Fibroblast of pulmonary artery (primary cell): ENCODE results near the gene MAGI2.

ENCODE experiments used
- DNase-seq: peaks from one replicate; pipeline ENCODE4 v3.0.0-alpha.2; 2010; ENCODE audit warnings: low read depth
- H3K4me3 ChIP-seq: replicated peaks from 2 replicates; pipeline ENCODE4 v1.5.1; 2011; ENCODE audit warnings: low read depth, mild to moderate bottlenecking, control low read depth, low read length, moderate library complexity
- CTCF ChIP-seq: IDR thresholded peaks from 2 replicates; pipeline ENCODE4 v1.5.1; 2011; ENCODE audit warnings: mild to moderate bottlenecking, control low read depth, low read length, inconsistent platforms; ENCODE audit errors: missing control alignments

MAGI2 gene

GRCh38 chr7:78489476-78490240 is 963.8 kb downstream of the MAGI2 start:
- no peak for TF ChIP-seq CTCF
- DNase-seq, result no peak
- H3K4me3 ChIP-seq, result no peak overlapping the region

- DNase-seq, result no peak
- no peak overlapping the region for H3K4me3 ChIP-seq
- TF ChIP-seq CTCF, result no peak
These were observed 966.0 kb downstream of the MAGI2 start for GRCh38 chr7:78487464-78487863.

GRCh38 chr7:78479348-78479747 is 974.1 kb downstream of the MAGI2 start:
- DNase-seq, result no peak
- H3K4me3 ChIP-seq, result no peak overlapping the region
- no peak for TF ChIP-seq CTCF

- no peak overlapping the region for H3K4me3 ChIP-seq
- no peak for DNase-seq
- no peak for TF ChIP-seq CTCF
These were observed 976.5 kb downstream of the MAGI2 start for GRCh38 chr7:78476851-78477405.

- TF ChIP-seq CTCF, result no peak
- no peak overlapping the region for H3K4me3 ChIP-seq
- no peak for DNase-seq
These were observed 979.7 kb downstream of the MAGI2 start for GRCh38 chr7:78473571-78474301.

- DNase-seq, result no peak
- TF ChIP-seq CTCF, result no peak
These were observed 980.4 kb downstream of the MAGI2 start for GRCh38 chr7:78473021-78473420.

More at GRCh38 chr7:78473021-78473420, 980.4 kb downstream of the MAGI2 start:
- H3K4me3 ChIP-seq, result no peak overlapping the region
